ENCODE measurements around the gene B4GALNT4.
"Not testable (repeated sequence)": the region's sequence is repeated elsewhere in the genome, so short reads cannot be mapped to it uniquely, and the experiment has no call there.

B4GALNT4 gene, protein sequence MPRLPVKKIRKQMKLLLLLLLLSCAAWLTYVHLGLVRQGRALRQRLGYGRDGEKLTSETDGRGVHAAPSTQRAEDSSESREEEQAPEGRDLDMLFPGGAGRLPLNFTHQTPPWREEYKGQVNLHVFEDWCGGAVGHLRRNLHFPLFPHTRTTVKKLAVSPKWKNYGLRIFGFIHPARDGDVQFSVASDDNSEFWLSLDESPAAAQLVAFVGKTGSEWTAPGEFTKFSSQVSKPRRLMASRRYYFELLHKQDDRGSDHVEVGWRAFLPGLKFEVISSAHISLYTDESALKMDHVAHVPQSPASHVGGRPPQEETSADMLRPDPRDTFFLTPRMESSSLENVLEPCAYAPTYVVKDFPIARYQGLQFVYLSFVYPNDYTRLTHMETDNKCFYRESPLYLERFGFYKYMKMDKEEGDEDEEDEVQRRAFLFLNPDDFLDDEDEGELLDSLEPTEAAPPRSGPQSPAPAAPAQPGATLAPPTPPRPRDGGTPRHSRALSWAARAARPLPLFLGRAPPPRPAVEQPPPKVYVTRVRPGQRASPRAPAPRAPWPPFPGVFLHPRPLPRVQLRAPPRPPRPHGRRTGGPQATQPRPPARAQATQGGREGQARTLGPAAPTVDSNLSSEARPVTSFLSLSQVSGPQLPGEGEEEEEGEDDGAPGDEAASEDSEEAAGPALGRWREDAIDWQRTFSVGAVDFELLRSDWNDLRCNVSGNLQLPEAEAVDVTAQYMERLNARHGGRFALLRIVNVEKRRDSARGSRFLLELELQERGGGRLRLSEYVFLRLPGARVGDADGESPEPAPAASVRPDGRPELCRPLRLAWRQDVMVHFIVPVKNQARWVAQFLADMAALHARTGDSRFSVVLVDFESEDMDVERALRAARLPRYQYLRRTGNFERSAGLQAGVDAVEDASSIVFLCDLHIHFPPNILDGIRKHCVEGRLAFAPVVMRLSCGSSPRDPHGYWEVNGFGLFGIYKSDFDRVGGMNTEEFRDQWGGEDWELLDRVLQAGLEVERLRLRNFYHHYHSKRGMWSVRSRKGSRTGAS

DNA sequence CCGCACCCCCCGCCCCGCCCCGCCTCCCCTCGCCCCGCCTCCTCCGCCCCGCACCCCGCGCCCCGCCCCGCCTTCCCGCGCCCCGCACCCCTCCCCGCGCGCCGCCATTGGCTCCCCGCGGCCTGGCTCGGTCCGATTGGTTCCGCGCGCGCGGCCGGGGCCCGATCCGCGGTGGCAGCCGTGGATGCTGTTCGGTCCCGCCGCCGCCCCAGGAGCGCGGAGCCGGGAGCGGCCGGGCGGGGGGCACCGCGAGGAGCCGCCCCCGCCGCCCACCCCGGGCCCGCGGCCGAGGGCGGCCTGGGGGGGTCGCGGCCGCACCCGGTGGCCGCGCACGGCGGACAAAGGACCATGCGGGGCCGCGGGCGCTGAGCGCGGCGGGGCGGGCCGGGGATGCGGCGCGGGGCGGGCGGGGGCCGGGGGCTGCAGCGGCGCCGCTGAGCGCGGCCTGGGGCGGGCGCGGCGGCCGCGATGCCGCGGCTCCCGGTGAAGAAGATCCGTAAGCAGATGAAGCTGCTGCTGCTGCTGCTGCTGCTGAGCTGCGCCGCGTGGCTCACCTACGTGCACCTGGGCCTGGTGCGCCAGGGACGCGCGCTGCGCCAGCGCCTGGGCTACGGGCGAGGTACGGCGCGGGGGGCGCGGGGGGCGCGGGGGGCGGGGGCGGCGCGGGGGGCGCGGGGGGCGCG lies at the start of gene B4GALNT4:
B4GALNT4 (plus strand) TSS at position 164 of the 683 bp plus-strand sequence; CDS start at position 469, 305 bp downstream.
- Histone ChIP-seq H3K9ac (ENCODE audit: low read length) (no peak within 1 kb of the TSS), H3K36me3 (ENCODE audit: control insufficient read depth, insufficient read depth, low read length) (no peaks in the 10 kb centered on the region), H3K4me3 (ENCODE audit: low read length) (peak within 1 kb of the TSS; percentile 4), H3K27ac (ENCODE audit: low read depth, low read length) (no peak within 1 kb of the TSS), H3K27me3 (ENCODE audit: control insufficient read depth, insufficient read depth, low read length) (peaks cover 28% of the 10 kb centered on the region), H3K4me1 (ENCODE audit: control insufficient read depth, insufficient read depth, low read length) (no peaks in the 10 kb centered on the region)

DNA sequence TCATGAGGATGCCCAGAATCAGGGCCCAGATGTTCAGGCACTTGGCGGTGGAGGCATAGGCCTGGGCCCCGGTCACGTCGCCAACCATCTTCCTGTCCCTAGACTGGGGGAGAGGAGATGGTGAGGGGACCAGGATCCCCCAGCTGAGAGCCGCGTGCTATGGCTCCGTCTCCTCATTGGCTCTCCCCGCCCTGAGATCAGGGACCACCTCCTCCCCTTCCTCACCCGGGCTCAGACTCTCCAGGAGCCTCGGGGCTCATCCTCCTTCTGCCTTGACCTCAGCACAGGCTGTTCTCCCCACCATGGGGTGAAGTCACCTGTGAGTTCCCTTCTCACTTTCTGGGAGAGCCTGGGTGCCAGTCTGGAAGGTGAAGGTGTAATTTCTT lies 49.4 kb upstream of the B4GALNT4 start:
- H3K4me3 ChIP-seq (ENCODE audit: low read length) = peak overlapping the region; percentile 93
- H3K4me1 ChIP-seq (ENCODE audit: control insufficient read depth, insufficient read depth, low read length) = peaks cover 11% of the 10 kb centered on the region
- H3K27ac ChIP-seq (ENCODE audit: low read depth, low read length) = peak overlapping the region; percentile 99
- H3K27me3 ChIP-seq (ENCODE audit: control insufficient read depth, insufficient read depth, low read length); H3K36me3 ChIP-seq (ENCODE audit: control insufficient read depth, insufficient read depth, low read length): not testable (repeated sequence)
- H3K9ac ChIP-seq (ENCODE audit: low read length) = peak overlapping the region; percentile 35

DNA sequence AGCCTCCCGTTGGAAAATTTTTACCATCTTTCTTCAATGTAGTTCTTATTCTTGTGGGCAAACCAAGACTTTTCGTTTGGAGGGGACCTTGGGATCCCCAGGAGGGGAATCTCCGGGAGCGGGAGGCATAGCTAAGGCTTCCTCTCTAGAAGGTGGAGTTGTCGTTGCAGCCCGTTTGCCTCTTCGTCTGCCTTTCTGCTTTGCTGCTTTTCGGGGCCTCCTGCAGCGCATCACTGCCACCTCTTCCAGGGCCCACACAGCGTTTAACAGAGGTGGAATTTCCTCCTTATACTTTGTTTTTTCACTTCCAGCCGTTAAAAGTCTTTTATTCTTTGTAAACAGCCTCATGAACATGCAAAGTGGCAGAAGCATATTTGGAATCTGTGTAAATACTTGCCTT lies 45.1 kb upstream of the B4GALNT4 start:
- no peaks in the 10 kb centered on the region for H3K27me3 ChIP-seq (ENCODE audit: control insufficient read depth, insufficient read depth, low read length)
- H3K9ac ChIP-seq (ENCODE audit: low read length) = no peak overlapping the region
- no peak overlapping the region for H3K4me3 ChIP-seq (ENCODE audit: low read length)
- H3K27ac ChIP-seq (ENCODE audit: low read depth, low read length) = peak overlapping the region; percentile 90
- H3K36me3 ChIP-seq (ENCODE audit: control insufficient read depth, insufficient read depth, low read length) = peaks cover 2% of the 10 kb centered on the region
- peaks cover 32% of the 10 kb centered on the region for H3K4me1 ChIP-seq (ENCODE audit: control insufficient read depth, insufficient read depth, low read length)

DNA sequence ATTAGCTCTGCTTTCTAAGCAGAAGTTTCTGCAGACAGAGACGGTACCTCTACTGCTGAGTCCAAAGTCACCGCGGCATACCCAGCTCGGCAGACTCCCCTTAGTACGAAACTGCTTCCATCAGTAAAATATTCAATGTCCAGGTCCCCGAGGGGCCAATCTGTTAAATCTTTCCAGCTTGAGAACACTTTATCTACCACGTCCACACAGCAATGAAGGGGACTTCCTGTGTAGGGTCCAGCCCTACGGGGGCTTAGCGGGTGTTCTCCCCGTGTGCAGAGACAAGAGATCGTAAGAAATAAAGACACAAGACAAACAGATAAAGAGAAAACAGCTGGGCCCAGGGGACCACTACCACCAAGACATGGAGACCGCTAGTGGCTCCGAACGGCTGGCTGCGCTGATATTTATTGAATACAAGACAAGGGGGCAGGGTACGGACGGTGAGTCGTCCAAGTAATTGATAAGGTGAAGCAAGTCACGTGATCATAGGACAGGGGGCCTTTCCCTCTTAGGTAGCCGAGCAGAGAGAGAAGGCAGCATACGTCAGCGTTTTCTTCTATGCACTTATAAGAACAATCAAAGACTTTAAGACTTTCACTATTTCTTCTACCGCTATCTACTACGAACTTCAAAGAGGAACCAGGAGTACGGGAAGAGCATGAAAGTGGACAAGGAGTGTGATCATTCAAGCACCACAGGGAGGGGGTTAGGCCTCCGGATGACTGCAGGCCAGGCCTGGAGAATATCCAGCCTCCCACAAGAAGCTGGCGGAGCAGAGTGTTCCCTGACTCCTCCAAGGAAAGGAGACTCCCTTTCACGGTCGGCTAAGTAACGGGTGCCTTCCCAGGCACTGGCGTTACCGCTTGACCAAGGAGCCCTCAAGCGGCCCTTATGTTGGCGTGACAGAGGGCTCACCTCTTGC lies 44.4 kb upstream of the B4GALNT4 start:
- not testable (repeated sequence) for H3K36me3 ChIP-seq (ENCODE audit: control insufficient read depth, insufficient read depth, low read length); H3K9ac ChIP-seq (ENCODE audit: low read length); H3K27me3 ChIP-seq (ENCODE audit: control insufficient read depth, insufficient read depth, low read length); H3K4me3 ChIP-seq (ENCODE audit: low read length)
- peak overlapping the region; percentile 92 for H3K27ac ChIP-seq (ENCODE audit: low read depth, low read length)
- peaks cover 32% of the 10 kb centered on the region for H3K4me1 ChIP-seq (ENCODE audit: control insufficient read depth, insufficient read depth, low read length)

DNA sequence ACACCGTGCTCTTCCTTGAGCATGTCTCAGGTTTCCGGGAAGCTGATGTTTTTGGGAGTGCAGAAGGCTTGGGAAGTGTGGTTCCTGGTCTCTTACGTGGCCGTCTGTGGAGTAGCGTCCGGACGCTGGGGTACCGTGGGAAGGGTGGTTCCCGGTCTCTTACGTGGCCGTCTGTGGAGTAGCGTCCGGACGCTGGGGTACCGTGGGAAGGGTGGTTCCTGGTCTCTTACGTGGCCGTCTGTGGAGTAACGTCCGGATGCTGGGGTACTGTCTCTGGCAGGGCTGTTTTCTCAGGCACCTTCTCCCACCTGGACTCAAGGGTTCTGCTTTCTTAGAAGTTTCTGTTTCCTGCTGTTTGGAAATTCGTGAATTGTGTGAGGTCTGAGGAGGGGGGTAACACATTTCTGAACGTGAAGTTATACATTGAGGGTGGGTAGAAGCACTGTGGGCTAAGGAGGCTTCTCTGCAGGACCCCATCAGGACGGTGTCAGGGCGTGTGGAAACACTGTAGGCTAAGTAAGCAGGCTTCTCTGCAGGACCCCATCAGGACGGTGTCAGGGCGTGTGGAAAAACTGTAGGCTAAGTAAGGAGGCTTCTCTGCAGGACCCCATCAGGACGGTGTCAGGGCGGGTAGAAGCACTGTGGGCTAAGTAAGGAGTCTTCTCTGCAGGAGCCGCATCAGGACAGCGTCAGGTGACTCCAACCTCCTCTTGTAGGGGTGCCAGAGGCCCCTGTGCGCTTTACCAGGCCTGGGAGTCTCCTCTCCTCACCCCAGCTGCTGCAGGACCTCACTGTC lies 43.3 kb upstream of the B4GALNT4 start:
- no peaks in the 10 kb centered on the region for H3K27me3 ChIP-seq (ENCODE audit: control insufficient read depth, insufficient read depth, low read length)
- no peak overlapping the region for H3K9ac ChIP-seq (ENCODE audit: low read length)
- no peaks in the 10 kb centered on the region for H3K36me3 ChIP-seq (ENCODE audit: control insufficient read depth, insufficient read depth, low read length)
- H3K4me1 ChIP-seq (ENCODE audit: control insufficient read depth, insufficient read depth, low read length) = peaks cover 32% of the 10 kb centered on the region
- H3K27ac ChIP-seq (ENCODE audit: low read depth, low read length) = peak overlapping the region; percentile 92
- no peak overlapping the region for H3K4me3 ChIP-seq (ENCODE audit: low read length)

DNA sequence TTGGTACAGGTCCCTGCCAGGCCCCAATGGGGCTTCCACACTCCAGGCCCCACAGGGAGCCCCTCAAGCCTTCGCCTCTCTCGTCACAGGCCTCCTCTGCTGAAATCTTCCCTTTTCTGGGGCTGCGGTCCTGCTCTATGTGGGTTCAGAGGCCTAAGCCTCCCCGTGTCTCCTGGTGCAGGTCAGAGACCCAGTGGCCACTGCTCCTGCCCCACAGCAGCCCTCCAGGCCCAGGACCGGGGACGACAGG lies 42.8 kb upstream of the B4GALNT4 start:
- no peaks in the 10 kb centered on the region for H3K36me3 ChIP-seq (ENCODE audit: control insufficient read depth, insufficient read depth, low read length)
- peak overlapping the region; percentile 34 for H3K4me3 ChIP-seq (ENCODE audit: low read length)
- H3K27ac ChIP-seq (ENCODE audit: low read depth, low read length) = peak overlapping the region; percentile 92
- H3K4me1 ChIP-seq (ENCODE audit: control insufficient read depth, insufficient read depth, low read length) = peaks cover 32% of the 10 kb centered on the region
- no peaks in the 10 kb centered on the region for H3K27me3 ChIP-seq (ENCODE audit: control insufficient read depth, insufficient read depth, low read length)
- peak overlapping the region; percentile 4 for H3K9ac ChIP-seq (ENCODE audit: low read length)

DNA sequence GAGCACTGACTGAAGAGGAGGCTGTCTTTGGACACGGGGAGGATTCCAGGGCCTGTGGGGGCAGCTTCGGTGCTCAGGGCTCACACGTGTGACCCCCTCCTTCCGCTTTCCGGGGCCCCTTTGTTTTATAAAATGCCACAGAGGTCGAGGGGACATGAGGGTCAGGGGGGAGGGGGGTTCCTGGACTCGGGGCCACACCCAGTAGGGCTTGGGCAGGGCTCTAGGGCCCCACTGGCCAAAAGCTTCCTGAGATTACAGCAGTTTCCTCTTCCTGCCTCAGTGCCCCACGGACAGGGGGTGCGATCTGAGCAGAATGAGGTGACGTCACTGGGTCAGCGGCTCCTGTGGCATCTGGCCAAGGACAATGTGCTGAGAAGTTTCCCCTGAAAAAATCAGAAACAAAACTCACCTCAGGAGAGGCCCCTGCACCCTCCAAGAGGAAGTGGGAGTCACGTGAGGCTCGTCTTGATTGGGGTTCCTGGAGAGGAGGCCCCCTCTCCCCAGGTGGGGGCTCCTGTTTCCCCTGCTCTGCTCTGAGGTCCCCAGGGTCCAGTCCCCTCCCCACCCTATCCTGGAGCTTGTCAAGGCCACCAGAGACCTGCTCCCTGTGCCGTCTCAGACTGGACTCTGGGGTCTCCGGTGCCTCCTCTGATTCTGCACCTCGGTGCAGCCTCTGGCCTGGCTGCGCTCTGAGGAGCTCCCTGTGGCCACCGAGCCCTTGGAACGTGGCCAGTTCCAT lies 42.3 kb upstream of the B4GALNT4 start:
- Histone ChIP-seq H3K27ac (ENCODE audit: low read depth, low read length) (peak overlapping the region; percentile 92), H3K4me3 (ENCODE audit: low read length) (peak overlapping the region; percentile 34), H3K4me1 (ENCODE audit: control insufficient read depth, insufficient read depth, low read length) (peaks cover 32% of the 10 kb centered on the region), H3K9ac (ENCODE audit: low read length) (peak overlapping the region; percentile 4), H3K36me3 (ENCODE audit: control insufficient read depth, insufficient read depth, low read length) (no peaks in the 10 kb centered on the region), H3K27me3 (ENCODE audit: control insufficient read depth, insufficient read depth, low read length) (no peaks in the 10 kb centered on the region)

DNA sequence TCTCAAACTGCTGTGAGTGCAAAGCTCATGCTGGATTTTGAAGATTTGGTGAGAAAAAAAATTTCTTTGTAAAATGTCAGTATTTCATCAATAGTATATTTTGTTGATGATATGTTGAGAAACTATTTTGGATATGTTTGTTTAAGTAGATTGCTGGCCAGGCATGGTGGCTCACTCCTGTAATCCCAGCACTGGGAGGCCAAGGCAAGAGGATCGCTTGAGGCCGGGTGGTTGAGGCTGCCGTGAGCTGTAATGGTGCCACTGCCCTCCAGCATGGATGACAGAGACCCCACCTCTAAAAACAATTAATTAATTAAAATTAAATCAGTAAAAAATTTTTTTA lies 41.7 kb upstream of the B4GALNT4 start:
- H3K4me1 ChIP-seq (ENCODE audit: control insufficient read depth, insufficient read depth, low read length) = peaks cover 32% of the 10 kb centered on the region
- H3K27ac ChIP-seq (ENCODE audit: low read depth, low read length) = peak overlapping the region; percentile 92
- H3K36me3 ChIP-seq (ENCODE audit: control insufficient read depth, insufficient read depth, low read length) = no peaks in the 10 kb centered on the region
- no peaks in the 10 kb centered on the region for H3K27me3 ChIP-seq (ENCODE audit: control insufficient read depth, insufficient read depth, low read length)
- no peak overlapping the region for H3K9ac ChIP-seq (ENCODE audit: low read length)
- peak overlapping the region; percentile 13 for H3K4me3 ChIP-seq (ENCODE audit: low read length)

DNA sequence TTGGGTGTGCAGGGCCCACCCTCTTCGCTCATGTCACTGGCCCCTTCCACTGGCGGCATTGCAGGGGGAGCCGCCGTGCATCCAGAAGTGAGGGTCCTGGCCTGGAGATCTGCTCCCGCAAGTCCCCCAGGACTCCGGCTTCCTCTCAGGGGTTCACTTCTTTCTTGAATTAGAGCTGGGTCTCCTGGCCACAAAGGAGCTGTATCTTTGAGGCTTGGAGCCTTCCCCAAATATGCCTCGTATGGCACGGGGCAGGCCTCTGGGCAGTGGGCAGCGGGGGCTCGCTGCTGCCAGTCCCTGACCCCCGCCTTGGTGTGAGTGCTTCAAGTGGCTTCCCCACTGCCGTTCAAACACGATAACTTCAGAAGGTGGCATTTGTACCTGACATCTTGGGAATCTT lies 41.3 kb upstream of the B4GALNT4 start:
- no peaks in the 10 kb centered on the region for H3K36me3 ChIP-seq (ENCODE audit: control insufficient read depth, insufficient read depth, low read length)
- no peak overlapping the region for H3K27ac ChIP-seq (ENCODE audit: low read depth, low read length)
- H3K9ac ChIP-seq (ENCODE audit: low read length) = no peak overlapping the region
- H3K27me3 ChIP-seq (ENCODE audit: control insufficient read depth, insufficient read depth, low read length) = no peaks in the 10 kb centered on the region
- no peak overlapping the region for H3K4me3 ChIP-seq (ENCODE audit: low read length)
- H3K4me1 ChIP-seq (ENCODE audit: control insufficient read depth, insufficient read depth, low read length) = peaks cover 32% of the 10 kb centered on the region

DNA sequence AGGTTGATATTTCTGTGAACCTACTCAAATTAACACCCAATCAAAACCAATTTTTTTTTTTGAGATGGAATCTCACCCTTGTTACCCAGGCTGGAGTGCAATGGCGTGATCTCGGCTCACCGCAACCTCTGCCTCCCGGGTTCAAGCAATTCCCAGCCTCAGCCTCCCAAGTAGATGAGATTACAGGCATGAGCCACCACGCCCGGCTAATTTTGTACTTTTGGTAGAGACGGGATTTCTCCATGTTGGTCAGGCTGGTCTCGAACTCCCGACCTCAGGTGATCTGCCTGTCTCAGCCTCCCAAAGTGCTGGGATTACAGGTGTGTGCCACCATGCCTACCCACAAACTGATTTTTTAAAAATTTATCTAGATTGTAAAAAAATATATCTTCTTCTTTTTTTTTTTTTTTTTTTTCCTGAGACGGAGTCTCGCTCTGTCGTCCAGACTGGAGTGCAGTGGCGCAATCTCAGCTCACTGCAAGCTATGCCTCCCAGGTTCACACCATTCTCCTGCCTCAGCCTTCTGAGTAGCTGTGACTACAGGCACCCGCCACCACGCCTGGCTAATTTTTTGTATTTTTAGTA lies 40.7 kb upstream of the B4GALNT4 start:
- H3K9ac ChIP-seq (ENCODE audit: low read length); H3K36me3 ChIP-seq (ENCODE audit: control insufficient read depth, insufficient read depth, low read length); H3K27ac ChIP-seq (ENCODE audit: low read depth, low read length); H3K27me3 ChIP-seq (ENCODE audit: control insufficient read depth, insufficient read depth, low read length); H3K4me3 ChIP-seq (ENCODE audit: low read length): not testable (repeated sequence)
- peaks cover 30% of the 10 kb centered on the region for H3K4me1 ChIP-seq (ENCODE audit: control insufficient read depth, insufficient read depth, low read length)
